Measurements from ENCODE around the gene SBF2.
A peak's percentile ranks its signal among the peaks of the same experiment; 100 is the strongest.

Gene SBF2

DNA sequence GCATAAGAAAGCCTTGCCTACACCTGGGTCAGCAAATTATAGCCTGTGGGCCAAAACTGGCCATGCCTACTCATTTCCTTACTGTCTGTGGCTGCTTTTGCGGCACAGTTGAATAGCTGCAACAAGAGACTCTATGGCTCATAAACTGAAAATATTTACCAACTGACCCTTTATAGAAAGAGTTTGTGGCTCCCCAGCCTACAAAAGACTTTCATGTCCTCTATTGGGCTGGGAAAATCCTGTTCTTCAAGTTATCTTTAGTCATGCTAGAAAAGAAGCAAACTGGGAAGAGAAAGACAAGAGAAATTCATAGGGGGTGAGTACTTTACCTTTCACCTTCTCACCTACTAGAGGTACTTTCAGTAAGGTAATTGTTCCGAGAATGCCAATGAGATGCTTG, 455.1 kb downstream of the SBF2 start:
- Histone ChIP-seq H3K4me3 (IDR thresholded peaks at IDR 0.05; ENCODE audit: insufficient read depth, low read depth, low read length) (no peak overlapping the region), H3K36me3 (ENCODE audit: insufficient read depth) (no peaks in the 10 kb centered on the region), H3K79me2 (ENCODE audit: insufficient read depth, low read depth) (no peaks in the 10 kb centered on the region), H2AFZ (ENCODE audit: low read depth) (no peak overlapping the region), H3K9ac (no peak overlapping the region), H3K27ac (peak overlapping the region; percentile 26; the same call in 1 of the 2 replicates), H3K4me2 (peak overlapping the region; percentile 22), H3K4me1 (ENCODE audit: low read depth, poor library complexity, severe bottlenecking) (peaks cover 32% of the 10 kb centered on the region), H3K27me3 (ENCODE audit: insufficient read depth, low read depth) (no peaks in the 10 kb centered on the region), H4K20me1 (ENCODE audit: insufficient read depth) (no peaks in the 10 kb centered on the region)
- TF ChIP-seq CTCF (conservative IDR thresholded peaks at IDR 0.05; ENCODE audit: low read depth, low read length), result no peak

DNA sequence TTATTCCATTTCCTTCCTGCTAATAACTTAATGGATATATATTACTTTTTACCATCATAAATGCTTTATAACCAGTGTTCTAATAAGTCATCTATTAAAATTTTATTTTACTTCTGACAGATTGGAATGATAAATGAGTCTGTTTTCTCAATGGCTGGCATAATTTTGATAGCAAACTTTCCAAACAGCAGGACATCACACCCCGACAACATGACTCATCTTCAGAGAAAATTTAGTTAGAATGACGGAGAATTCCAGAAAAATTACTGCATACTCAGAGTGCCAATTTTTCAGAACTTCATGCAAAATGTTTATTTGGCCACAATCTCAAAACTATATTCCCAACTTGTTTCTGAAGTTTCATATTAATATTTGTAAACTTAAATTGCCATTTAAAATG, 455.8 kb downstream of the SBF2 start:
- H2AFZ ChIP-seq (ENCODE audit: low read depth), result no peak overlapping the region
- no peak overlapping the region for H3K27ac ChIP-seq
- no peaks in the 10 kb centered on the region for H4K20me1 ChIP-seq (ENCODE audit: insufficient read depth)
- H3K4me1 ChIP-seq (ENCODE audit: low read depth, poor library complexity, severe bottlenecking), result peaks cover 32% of the 10 kb centered on the region
- H3K9ac ChIP-seq, result no peak overlapping the region
- H3K27me3 ChIP-seq (ENCODE audit: insufficient read depth, low read depth), result no peaks in the 10 kb centered on the region
- H3K4me2 ChIP-seq, result peak overlapping the region; percentile 22
- H3K36me3 ChIP-seq (ENCODE audit: insufficient read depth), result no peaks in the 10 kb centered on the region
- H3K4me3 ChIP-seq (IDR thresholded peaks at IDR 0.05; ENCODE audit: insufficient read depth, low read depth, low read length), result no peak overlapping the region
- no peak for TF ChIP-seq CTCF (conservative IDR thresholded peaks at IDR 0.05; ENCODE audit: low read depth, low read length)
- H3K79me2 ChIP-seq (ENCODE audit: insufficient read depth, low read depth), result no peaks in the 10 kb centered on the region

GRCh38 chr11:9834291-9834690, 459.7 kb downstream of the SBF2 start:
- no peaks in the 10 kb centered on the region for H3K79me2 ChIP-seq (ENCODE audit: insufficient read depth, low read depth)
- H3K9ac ChIP-seq, result no peak overlapping the region
- no peaks in the 10 kb centered on the region for H3K36me3 ChIP-seq (ENCODE audit: insufficient read depth)
- no peak overlapping the region for H3K27ac ChIP-seq
- H4K20me1 ChIP-seq (ENCODE audit: insufficient read depth), result no peaks in the 10 kb centered on the region
- no peak for TF ChIP-seq CTCF (conservative IDR thresholded peaks at IDR 0.05; ENCODE audit: low read depth, low read length)
- no peak overlapping the region for H3K4me3 ChIP-seq (IDR thresholded peaks at IDR 0.05; ENCODE audit: insufficient read depth, low read depth, low read length)
- no peaks in the 10 kb centered on the region for H3K27me3 ChIP-seq (ENCODE audit: insufficient read depth, low read depth)
- peaks cover 13% of the 10 kb centered on the region for H3K4me1 ChIP-seq (ENCODE audit: low read depth, poor library complexity, severe bottlenecking)
- no peak overlapping the region for H3K4me2 ChIP-seq
- no peak overlapping the region for H2AFZ ChIP-seq (ENCODE audit: low read depth)

DNA sequence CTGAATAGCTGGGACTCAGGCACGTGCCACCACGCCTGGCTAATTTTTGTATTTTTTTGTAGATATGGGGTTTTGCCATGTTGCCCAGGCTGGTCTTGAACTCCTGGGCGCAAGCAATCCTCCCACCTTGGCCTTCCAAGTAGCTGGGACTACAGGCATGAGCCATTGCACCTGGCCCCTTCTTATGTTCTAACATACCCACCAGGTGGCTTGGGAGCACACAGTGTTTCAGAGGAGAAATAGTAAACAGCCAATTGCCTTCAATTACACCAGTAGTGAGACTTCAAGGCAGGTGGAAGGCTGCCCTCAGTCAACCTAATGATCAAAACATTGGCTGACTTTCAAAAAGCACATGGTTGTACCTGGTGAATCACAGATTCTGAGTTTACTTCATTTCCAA, 462.9 kb downstream of the SBF2 start:
- H3K27ac ChIP-seq, result no peak overlapping the region
- no peaks in the 10 kb centered on the region for H4K20me1 ChIP-seq (ENCODE audit: insufficient read depth)
- H3K4me3 ChIP-seq (IDR thresholded peaks at IDR 0.05; ENCODE audit: insufficient read depth, low read depth, low read length), result no peak overlapping the region
- H2AFZ ChIP-seq (ENCODE audit: low read depth), result no peak overlapping the region
- no peaks in the 10 kb centered on the region for H3K4me1 ChIP-seq (ENCODE audit: low read depth, poor library complexity, severe bottlenecking)
- no peak for TF ChIP-seq CTCF (conservative IDR thresholded peaks at IDR 0.05; ENCODE audit: low read depth, low read length)
- no peak overlapping the region for H3K9ac ChIP-seq
- no peaks in the 10 kb centered on the region for H3K36me3 ChIP-seq (ENCODE audit: insufficient read depth)
- H3K79me2 ChIP-seq (ENCODE audit: insufficient read depth, low read depth), result no peaks in the 10 kb centered on the region
- H3K27me3 ChIP-seq (ENCODE audit: insufficient read depth, low read depth), result no peaks in the 10 kb centered on the region
- no peak overlapping the region for H3K4me2 ChIP-seq

Measured in KMS-11 (cell line).